Omental fat pad (tissue), 4 donors: ENCODE measurements around the gene SEC11A. TPM values are rescaled to one million over a fixed set of nuclear protein-coding genes. Genes with fewer than 3 reads are reported as not detected.
"Not testable (repeated sequence)": the region's sequence is repeated elsewhere in the genome, so short reads cannot be mapped to it uniquely, and the experiment has no call there.

ENCODE experiments used
- ATAC-seq: fragments of 150-250 bp; one replicate; pipeline ENCODE4 v1.9.1; 2016; ENCODE audit warnings: mild to moderate bottlenecking, moderate library complexity; ENCODE audit not compliant: low FRiP score
- DNase-seq: peaks from one replicate; pipeline ENCODE4 v3.0.0-alpha.2; 2019; ENCODE audit warnings: low spot score
- CTCF ChIP-seq, 3 donors: fragments of 450-650 bp; IDR thresholded peaks; one replicate each; pipeline ENCODE4 v1.5.1; 2016 to 2017; ENCODE audit warnings: antibody characterized with exemption in 3 of 3, mild to moderate bottlenecking in 3 of 3, moderate library complexity in 2 of 3
- total RNA-seq, 4 donors: library from RNA; depleted of rRNA; stranded (reverse); fragments of >200 nt; gene quantifications; one replicate each; pipeline ENCODE4 v1.1.0, GENCODE V29; 2016

The SEC11A gene
- total RNA-seq, 4 donors from 2014 or later = 131 to 191 (median 149) TPM

GRCh38 chr15:84760219-84760618 is 44.3 kb upstream of the SEC11A start:
- ATAC-seq (no peak), DNase-seq (no peak)
- TF ChIP-seq CTCF (IDR thresholded peaks at IDR 0.05) = no peak

GRCh38 chr15:84759018-84759417 is 43.1 kb upstream of the SEC11A start:
- ATAC-seq = no peak
- DNase-seq = no peak
- no peak for TF ChIP-seq CTCF (IDR thresholded peaks at IDR 0.05)

DNA sequence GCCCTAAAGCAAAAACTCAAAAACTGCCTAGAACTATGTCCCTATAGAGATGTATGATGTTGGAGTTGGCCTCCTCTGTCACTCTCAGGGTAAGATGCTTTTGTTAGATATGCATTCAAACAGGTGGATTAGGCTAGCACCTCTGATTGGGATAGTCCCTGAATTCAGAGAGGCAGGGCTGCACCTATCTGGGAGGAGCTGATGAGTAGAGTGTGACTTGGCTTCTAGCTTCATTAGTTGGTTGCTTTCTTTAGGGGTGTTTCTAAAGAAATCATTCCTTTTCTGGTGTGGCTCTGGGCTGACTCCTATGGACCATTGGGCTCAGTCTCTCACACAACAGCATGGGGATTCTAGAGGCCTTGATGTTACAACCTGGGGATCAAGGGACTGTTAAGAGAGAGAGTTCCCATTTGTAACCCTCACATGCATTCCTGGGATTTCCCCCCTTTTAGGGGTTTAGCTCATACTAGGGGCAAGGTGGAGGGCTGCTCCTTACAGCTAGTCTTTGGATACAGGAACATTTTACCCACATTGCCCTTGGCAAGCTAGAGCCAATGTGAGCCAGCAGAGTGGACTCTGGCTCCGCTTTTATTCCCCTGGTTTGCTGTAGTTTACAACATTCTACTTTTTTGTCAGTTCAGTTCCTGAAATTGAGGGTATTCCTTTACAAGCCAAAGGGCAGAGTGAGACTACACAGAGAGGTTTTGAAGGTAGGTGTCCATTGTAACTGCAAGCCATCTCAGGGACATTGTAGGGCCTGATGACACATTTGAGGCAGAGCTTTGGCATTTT is 40.0 kb upstream of the SEC11A start:
- TF ChIP-seq CTCF (IDR thresholded peaks at IDR 0.05) = no peak
- ATAC-seq = no peak

DNA sequence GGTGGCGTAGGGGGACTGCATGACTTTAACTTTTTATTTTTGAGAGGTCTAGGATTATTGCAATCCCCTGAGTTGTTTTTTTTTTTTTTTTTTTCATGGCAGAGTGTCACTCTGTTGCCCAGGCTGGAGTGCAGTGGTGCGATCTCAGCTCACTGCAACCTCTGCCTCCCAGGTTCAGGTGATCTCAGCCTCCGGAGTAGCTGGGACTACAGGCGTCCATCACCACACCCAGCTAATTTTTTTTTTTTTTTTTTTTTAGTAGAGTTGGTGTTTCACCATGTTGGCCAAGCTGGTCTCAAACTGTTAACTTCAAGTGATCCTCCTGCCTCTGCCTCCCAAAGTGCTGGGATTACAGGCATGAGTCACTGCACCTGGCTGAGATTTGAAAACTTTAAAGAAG is 39.0 kb upstream of the SEC11A start:
- DNase-seq, ATAC-seq: not testable (repeated sequence)

More for the DNA sequence above, 40.0 kb upstream of the SEC11A start:
- no peak for DNase-seq

GRCh38 chr15:84752700-84753099 is 36.8 kb upstream of the SEC11A start:
- ATAC-seq (no peak), DNase-seq (no peak)
- TF ChIP-seq CTCF (IDR thresholded peaks at IDR 0.05) = no peak

DNA sequence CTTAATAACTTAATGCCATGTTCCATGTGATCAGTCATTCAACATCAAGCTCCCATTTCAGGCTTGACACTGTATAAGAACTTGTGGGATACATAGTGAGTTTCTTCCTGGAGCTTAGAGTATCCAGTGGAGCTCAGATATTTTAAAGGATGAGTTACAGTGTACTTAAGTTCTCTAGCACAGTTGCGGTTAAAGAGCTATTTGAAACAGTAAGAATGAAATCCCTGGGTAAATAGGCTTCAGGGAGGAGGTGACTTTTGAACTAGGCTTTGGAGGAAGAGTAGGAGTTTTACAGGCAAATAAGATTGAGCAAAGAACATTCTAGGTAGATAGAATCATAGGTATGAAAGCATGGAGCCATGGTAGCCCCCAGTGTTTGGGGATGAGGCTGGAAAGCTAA is 36.3 kb upstream of the SEC11A start:
- DNase-seq = no peak
- no peak for TF ChIP-seq CTCF (IDR thresholded peaks at IDR 0.05)
- ATAC-seq = no peak

GRCh38 chr15:84751721-84752120 is 35.8 kb upstream of the SEC11A start:
- not testable (repeated sequence) for ATAC-seq, DNase-seq

DNA sequence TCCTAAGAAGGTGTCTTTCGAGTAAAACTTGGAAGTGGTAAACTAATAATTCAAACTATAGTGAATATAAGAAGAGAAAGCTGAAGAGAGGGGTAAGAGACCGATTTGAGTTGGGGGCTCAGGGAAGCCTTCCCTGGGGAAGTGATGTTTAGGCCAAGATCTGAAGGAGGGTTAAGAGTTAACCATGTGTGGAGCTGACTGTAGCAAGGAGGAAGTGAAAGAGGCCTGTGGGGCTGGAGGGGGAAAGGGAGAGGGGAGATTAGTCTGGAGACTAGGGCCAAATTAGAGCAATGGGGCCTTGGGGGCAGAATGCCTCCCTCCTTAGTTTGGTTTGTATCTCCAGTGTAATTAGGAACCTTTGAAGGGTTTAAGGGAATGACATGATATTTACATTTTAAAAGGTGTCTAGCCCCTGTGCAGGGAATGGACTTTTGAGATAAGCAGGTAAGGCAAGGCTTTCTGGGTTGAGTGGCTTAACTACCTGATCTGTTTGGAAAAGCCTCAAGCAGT is 34.7 kb upstream of the SEC11A start:
- TF ChIP-seq CTCF (IDR thresholded peaks at IDR 0.05) = no peak
- ATAC-seq (no peak), DNase-seq (no peak)
